Ishikawa (cell line): Measurements from ENCODE around the gene AGAP1.

Source experiments
- CEBPB ChIP-seq: IDR thresholded peaks from 2 replicates; pipeline ENCODE4 v1.6.1; 2012
- CREB1 ChIP-seq: IDR thresholded peaks from 2 replicates; pipeline ENCODE4 v1.6.1; 2012; ENCODE audit warnings: low read depth
- EGR1 ChIP-seq: IDR thresholded peaks from 2 replicates; pipeline ENCODE4 v1.6.1; 2012
- EP300 ChIP-seq: IDR thresholded peaks from 2 replicates; pipeline ENCODE4 v1.6.1; 2012; ENCODE audit warnings: borderline replicate concordance
- FOXM1 ChIP-seq: IDR thresholded peaks from 2 replicates; pipeline ENCODE4 v1.6.1; 2012; ENCODE audit warnings: low read depth, borderline replicate concordance
- NFIC ChIP-seq: IDR thresholded peaks from 2 replicates; pipeline ENCODE4 v1.6.1; 2012
- RAD21 ChIP-seq: IDR thresholded peaks from 2 replicates; pipeline ENCODE4 v1.6.1; 2012; ENCODE audit warnings: low read depth
- TAF1 ChIP-seq: IDR thresholded peaks from 2 replicates; pipeline ENCODE4 v1.6.1; 2012; ENCODE audit warnings: low read depth, mild to moderate bottlenecking
- TCF12 ChIP-seq: IDR thresholded peaks from 2 replicates; pipeline ENCODE4 v1.6.1; 2012; ENCODE audit warnings: low read depth
- TEAD4 ChIP-seq: IDR thresholded peaks from 2 replicates; pipeline ENCODE4 v1.6.1; 2012
- YY1 ChIP-seq: IDR thresholded peaks from 2 replicates; pipeline ENCODE4 v1.6.1; 2012; ENCODE audit warnings: low read depth
- ZBTB7A ChIP-seq: IDR thresholded peaks from 2 replicates; pipeline ENCODE4 v1.6.1; 2012; ENCODE audit warnings: low read depth
- TF ChIP-seq, protein P1 (sequence below): IDR thresholded peaks from 2 replicates; pipeline ENCODE4 v1.6.1; 2012
- TF ChIP-seq, protein P2 (sequence below): IDR thresholded peaks from 2 replicates; pipeline ENCODE4 v1.6.1; 2012; ENCODE audit warnings: low read depth, mild to moderate bottlenecking
- TF ChIP-seq, protein P3 (sequence below): IDR thresholded peaks from 2 replicates; pipeline ENCODE4 v1.6.1; 2012

Gene AGAP1

GRCh38 chr2:235876099-235876679 lies 382.3 kb downstream of the AGAP1 start:
- no peak for TF ChIP-seq EP300
- TF ChIP-seq FOXM1, result no peak
- TF ChIP-seq, protein P1, sequence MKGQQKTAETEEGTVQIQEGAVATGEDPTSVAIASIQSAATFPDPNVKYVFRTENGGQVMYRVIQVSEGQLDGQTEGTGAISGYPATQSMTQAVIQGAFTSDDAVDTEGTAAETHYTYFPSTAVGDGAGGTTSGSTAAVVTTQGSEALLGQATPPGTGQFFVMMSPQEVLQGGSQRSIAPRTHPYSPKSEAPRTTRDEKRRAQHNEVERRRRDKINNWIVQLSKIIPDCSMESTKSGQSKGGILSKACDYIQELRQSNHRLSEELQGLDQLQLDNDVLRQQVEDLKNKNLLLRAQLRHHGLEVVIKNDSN, result no peak
- TF ChIP-seq, protein P2, sequence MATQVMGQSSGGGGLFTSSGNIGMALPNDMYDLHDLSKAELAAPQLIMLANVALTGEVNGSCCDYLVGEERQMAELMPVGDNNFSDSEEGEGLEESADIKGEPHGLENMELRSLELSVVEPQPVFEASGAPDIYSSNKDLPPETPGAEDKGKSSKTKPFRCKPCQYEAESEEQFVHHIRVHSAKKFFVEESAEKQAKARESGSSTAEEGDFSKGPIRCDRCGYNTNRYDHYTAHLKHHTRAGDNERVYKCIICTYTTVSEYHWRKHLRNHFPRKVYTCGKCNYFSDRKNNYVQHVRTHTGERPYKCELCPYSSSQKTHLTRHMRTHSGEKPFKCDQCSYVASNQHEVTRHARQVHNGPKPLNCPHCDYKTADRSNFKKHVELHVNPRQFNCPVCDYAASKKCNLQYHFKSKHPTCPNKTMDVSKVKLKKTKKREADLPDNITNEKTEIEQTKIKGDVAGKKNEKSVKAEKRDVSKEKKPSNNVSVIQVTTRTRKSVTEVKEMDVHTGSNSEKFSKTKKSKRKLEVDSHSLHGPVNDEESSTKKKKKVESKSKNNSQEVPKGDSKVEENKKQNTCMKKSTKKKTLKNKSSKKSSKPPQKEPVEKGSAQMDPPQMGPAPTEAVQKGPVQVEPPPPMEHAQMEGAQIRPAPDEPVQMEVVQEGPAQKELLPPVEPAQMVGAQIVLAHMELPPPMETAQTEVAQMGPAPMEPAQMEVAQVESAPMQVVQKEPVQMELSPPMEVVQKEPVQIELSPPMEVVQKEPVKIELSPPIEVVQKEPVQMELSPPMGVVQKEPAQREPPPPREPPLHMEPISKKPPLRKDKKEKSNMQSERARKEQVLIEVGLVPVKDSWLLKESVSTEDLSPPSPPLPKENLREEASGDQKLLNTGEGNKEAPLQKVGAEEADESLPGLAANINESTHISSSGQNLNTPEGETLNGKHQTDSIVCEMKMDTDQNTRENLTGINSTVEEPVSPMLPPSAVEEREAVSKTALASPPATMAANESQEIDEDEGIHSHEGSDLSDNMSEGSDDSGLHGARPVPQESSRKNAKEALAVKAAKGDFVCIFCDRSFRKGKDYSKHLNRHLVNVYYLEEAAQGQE, result no peak
- no peak for TF ChIP-seq EGR1
- TF ChIP-seq, protein P3, sequence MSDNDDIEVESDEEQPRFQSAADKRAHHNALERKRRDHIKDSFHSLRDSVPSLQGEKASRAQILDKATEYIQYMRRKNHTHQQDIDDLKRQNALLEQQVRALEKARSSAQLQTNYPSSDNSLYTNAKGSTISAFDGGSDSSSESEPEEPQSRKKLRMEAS, result no peak
- no peak for TF ChIP-seq TAF1
- no peak for TF ChIP-seq NFIC
- TF ChIP-seq RAD21, result no peak
- no peak for TF ChIP-seq CREB1
- no peak for TF ChIP-seq YY1
- no peak for TF ChIP-seq TEAD4

DNA sequence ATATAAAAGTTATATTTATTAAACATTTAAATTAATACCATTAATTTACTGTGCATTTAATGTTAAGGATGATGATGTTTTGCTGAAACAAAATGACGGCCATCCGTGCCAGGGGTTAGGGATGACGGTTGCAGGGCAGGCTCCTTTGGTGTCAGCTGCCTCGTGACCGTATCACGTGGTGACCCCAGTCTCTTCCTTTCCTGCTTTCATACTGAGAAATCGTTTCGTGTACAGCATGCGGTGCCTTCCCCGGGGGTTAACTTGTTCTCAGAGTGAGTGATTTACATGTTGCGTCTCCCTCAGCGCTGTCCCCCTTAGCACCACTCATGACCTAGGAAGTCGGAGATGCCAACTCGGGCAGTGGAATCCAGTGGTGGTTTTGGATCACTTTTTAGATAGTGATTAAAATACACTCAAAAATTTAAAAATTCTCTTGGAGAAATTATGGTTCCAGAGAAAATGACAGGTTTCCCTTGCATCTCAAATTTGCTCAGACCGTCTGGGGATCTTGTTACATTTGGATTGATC lies 383.5 kb downstream of the AGAP1 start:
- TF ChIP-seq NFIC (no peak), CEBPB (no peak), ZBTB7A (no peak), FOXM1 (no peak), RAD21 (no peak)

DNA sequence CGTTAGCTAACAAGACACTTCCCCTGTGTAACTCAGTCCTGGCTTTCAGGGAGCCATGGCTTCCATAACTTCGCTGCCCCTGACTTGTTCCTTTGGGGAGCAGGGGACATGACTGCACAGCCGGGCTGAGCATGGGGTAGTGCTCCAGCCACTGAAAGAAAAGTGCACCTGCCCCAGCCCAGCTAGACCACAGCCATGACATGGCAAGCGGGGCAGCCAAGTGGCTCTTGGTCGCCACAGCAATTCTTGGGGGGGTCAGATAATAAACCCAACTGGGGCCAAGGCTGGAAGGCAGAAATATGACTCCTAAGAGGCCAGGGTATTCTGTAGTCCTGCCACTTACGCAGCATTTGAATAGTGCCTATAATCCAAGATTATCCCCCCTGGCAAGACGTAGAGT lies 385.3 kb downstream of the AGAP1 start:
- no peak for TF ChIP-seq TEAD4
- TF ChIP-seq TCF12, result no peak
- TF ChIP-seq YY1, result no peak
- no peak for TF ChIP-seq FOXM1
- no peak for TF ChIP-seq ZBTB7A
- TF ChIP-seq, protein P2, result no peak
- TF ChIP-seq CEBPB, result no peak
- TF ChIP-seq CREB1, result no peak
- TF ChIP-seq, protein P3, result no peak
- no peak for TF ChIP-seq EGR1
- TF ChIP-seq NFIC, result no peak
- TF ChIP-seq TAF1, result no peak
- TF ChIP-seq RAD21, result no peak
- TF ChIP-seq, protein P1, result no peak

- TF ChIP-seq TEAD4 (no peak), NFIC (no peak), YY1 (no peak), TAF1 (no peak), CREB1 (no peak), RAD21 (no peak)
- TF ChIP-seq, protein P3, result no peak
- TF ChIP-seq, protein P1, result no peak
These were observed 389.8 kb downstream of the AGAP1 start for GRCh38 chr2:235883675-235884074.

GRCh38 chr2:235889302-235889630 lies 395.4 kb downstream of the AGAP1 start:
- TF ChIP-seq NFIC, result no peak
- TF ChIP-seq CREB1, result no peak
- no peak for TF ChIP-seq TCF12
- TF ChIP-seq TAF1, result no peak
- TF ChIP-seq, protein P2, result no peak
- no peak for TF ChIP-seq YY1
